Activated B cell treated with CpG ODN at 0.5 μM for 24 hours (primary cell): ENCODE data around the gene TEX55. TPM values are rescaled to one million over a fixed set of nuclear protein-coding genes. Genes with fewer than 3 reads are reported as not detected.

ENCODE experiments used
- ATAC-seq: fragments of 200-7000 bp; cut with Tn5 transposase; one replicate; pipeline ENCODE4 v1.10.0; 2021; ENCODE audit warnings: low read depth, mild to moderate bottlenecking, moderate library complexity
- CTCF ChIA-PET: fragments of 350-600 bp; sonication (Branson Sonifier 250); formaldehyde crosslinking; loops from one replicate; lab custom pipeline; 2021; ENCODE audit warnings: antibody characterized with exemption; lab: Charles Lee
- POLR2A ChIA-PET: fragments of 350-600 bp; sonication (Branson Sonifier 250); formaldehyde crosslinking; loops from one replicate; lab custom pipeline; 2021; ENCODE audit warnings: antibody characterized with exemption; lab: Charles Lee
- DNase-seq: peaks from one replicate; pipeline ENCODE4 v3.0.0; 2022
- H3K27ac Mint-ChIP-seq: one replicate; pipeline ENCODE4 v1.8.0; 2020; ENCODE audit warnings: mixed read lengths
- H3K27me3 Mint-ChIP-seq: one replicate; pipeline ENCODE4 v1.8.0; 2021; ENCODE audit warnings: mixed read lengths
- H3K36me3 Mint-ChIP-seq: one replicate; pipeline ENCODE4 v1.8.0; 2021; ENCODE audit warnings: low read depth, mixed read lengths
- H3K4me1 Mint-ChIP-seq: one replicate; pipeline ENCODE4 v1.8.0; 2021; ENCODE audit warnings: mixed read lengths
- H3K4me3 Mint-ChIP-seq: one replicate; pipeline ENCODE4 v1.8.0; 2020; ENCODE audit warnings: mild to moderate bottlenecking, mixed read lengths
- H3K9me3 Mint-ChIP-seq: one replicate; pipeline ENCODE4 v1.8.0; 2020; ENCODE audit warnings: mixed read lengths
- intact Hi-C: fragments of 100-400 bp; cut with micrococcal nuclease; formaldehyde crosslinking; loops from one replicate; pipeline ENCODE4 v1.15.1; 2024
- total RNA-seq: library from RNA; stranded (reverse); gene quantifications from 2 replicates; pipeline ENCODE4 v1.2.3, GENCODE V29; 2022
- TF ChIP-seq, protein P1 (sequence below): fragments of 200-600 bp; IDR thresholded peaks from one replicate; pipeline ENCODE4 v1.8.0; 2022; ENCODE audit warnings: antibody characterized with exemption, mild to moderate bottlenecking

The TEX55 gene
- total RNA-seq, 1 donor from 2014 or later, result not detected

DNA sequence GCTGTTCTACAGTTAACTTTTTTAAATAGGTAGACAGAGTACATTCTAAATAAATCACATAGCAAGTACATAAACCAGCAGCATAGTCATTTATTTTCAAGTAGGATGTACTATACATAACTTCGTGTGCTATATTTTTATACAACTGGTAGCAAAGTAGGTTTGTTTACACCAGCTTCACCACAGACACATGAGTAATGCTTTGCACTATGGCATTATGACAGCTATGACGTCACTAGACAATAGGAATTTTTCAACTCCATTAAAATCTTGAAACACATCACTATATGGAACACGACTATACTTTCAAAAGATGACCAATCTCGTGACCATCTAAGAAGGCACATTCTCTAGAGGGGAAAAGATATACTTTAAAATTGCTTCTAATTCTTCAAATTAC, 3.5 kb downstream of the TEX55 start:
- Mint-ChIP-seq H3K4me3 (no peak overlapping the region), H3K4me1 (no peaks in the 10 kb centered on the region), H3K27ac (no peak overlapping the region), H3K36me3 (no peaks in the 10 kb centered on the region), H3K27me3 (peaks cover 4% of the 10 kb centered on the region), H3K9me3 (peaks cover 14% of the 10 kb centered on the region)
- ATAC-seq (no peak), DNase-seq (no peak)
- TF ChIP-seq, protein P1, sequence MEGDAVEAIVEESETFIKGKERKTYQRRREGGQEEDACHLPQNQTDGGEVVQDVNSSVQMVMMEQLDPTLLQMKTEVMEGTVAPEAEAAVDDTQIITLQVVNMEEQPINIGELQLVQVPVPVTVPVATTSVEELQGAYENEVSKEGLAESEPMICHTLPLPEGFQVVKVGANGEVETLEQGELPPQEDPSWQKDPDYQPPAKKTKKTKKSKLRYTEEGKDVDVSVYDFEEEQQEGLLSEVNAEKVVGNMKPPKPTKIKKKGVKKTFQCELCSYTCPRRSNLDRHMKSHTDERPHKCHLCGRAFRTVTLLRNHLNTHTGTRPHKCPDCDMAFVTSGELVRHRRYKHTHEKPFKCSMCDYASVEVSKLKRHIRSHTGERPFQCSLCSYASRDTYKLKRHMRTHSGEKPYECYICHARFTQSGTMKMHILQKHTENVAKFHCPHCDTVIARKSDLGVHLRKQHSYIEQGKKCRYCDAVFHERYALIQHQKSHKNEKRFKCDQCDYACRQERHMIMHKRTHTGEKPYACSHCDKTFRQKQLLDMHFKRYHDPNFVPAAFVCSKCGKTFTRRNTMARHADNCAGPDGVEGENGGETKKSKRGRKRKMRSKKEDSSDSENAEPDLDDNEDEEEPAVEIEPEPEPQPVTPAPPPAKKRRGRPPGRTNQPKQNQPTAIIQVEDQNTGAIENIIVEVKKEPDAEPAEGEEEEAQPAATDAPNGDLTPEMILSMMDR, result no peak
- POLR2A ChIA-PET, result no interaction called here
- intact Hi-C loops, result no loop called here
- CTCF ChIA-PET, result interaction anchor here (1.1 kb wide), 1 partner anchor 531 kb away, joined by 3 read pairs; no protein-coding TSS in a partner anchor

DNA sequence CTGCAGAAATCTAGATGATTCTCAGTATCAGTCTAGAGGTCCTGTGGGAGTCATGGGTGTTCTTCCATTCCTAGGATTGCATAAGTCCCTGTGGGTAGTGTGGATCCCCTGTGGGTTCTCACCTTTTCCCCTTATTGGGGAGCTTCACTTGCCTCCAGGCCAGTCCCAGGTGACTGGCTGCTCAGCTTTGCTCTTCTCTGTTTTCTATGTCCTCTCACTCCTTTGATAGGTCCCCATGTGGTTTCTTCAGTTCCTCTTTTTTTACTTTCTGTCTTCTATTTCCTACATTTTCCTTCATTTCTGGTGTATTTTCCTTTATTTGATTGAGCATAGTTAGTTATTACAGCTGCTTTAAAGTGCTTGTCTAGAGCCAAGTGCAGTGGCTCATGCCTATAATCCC, 10.9 kb downstream of the TEX55 start:
- Mint-ChIP-seq H3K9me3 (peaks cover 18% of the 10 kb centered on the region), H3K27ac (no peak overlapping the region), H3K36me3 (no peaks in the 10 kb centered on the region), H3K4me1 (no peaks in the 10 kb centered on the region), H3K27me3 (peaks cover 13% of the 10 kb centered on the region), H3K4me3 (no peak overlapping the region)
- TF ChIP-seq, protein P1, result no peak
- DNase-seq (no peak), ATAC-seq (no peak)
- intact Hi-C loops, result no loop called here
- ChIA-PET POLR2A (no interaction called here), CTCF (no interaction called here)

DNA sequence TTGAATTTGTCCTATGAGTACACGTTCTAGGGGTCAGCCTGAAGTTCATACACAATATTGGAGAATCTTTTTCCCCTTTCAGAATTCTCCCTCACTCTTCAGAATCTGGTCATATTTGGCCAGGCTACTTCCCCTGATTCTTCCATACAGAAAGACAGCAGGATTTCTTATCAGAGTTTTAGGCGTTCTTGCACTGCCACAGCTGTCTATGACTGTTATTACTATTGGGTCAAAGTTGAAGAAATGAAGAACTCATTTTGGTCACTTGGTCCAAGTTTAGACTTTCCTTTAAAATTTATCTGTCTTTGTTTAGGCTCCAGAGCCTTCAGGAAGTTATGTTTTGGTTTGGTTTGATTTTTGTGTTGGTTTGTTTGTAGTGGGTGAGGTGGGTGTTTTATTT, 12.0 kb downstream of the TEX55 start:
- H3K4me1 Mint-ChIP-seq, result no peaks in the 10 kb centered on the region
- ChIA-PET POLR2A (no interaction called here), CTCF (no interaction called here)
- peaks cover 17% of the 10 kb centered on the region for H3K27me3 Mint-ChIP-seq
- intact Hi-C loops, result no loop called here
- peaks cover 16% of the 10 kb centered on the region for H3K9me3 Mint-ChIP-seq
- ATAC-seq (no peak), DNase-seq (no peak)
- no peak overlapping the region for H3K27ac Mint-ChIP-seq
- TF ChIP-seq, protein P1, result no peak
- no peaks in the 10 kb centered on the region for H3K36me3 Mint-ChIP-seq
- H3K4me3 Mint-ChIP-seq, result no peak overlapping the region

DNA sequence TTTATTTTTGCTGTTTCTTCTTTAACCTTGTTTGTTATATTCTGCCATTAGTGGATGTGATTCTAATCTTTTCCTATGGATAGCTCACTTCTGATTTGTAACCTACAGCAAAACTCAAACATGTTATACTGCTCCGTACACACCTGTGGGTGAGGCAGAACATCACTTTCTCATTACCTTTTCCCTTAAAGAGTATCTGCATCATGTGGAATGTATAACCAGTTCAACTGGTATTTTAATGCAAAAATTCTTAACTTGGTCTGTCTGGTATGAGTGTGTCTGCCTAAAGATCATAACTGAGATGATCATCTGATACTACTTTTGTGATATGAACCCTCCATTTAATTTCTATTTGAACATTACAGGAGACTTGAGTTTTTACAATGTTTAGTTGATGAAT, 14.4 kb downstream of the TEX55 start:
- no peak for DNase-seq
- TF ChIP-seq, protein P1, result no peak
- Mint-ChIP-seq H3K27ac (no peak overlapping the region), H3K36me3 (no peaks in the 10 kb centered on the region), H3K4me3 (no peak overlapping the region), H3K27me3 (peaks cover 16% of the 10 kb centered on the region), H3K9me3 (peaks cover 5% of the 10 kb centered on the region), H3K4me1 (no peaks in the 10 kb centered on the region)
- intact Hi-C loops, result no loop called here
- CTCF ChIA-PET, result no interaction called here
- no peak for ATAC-seq
- POLR2A ChIA-PET, result no interaction called here

DNA sequence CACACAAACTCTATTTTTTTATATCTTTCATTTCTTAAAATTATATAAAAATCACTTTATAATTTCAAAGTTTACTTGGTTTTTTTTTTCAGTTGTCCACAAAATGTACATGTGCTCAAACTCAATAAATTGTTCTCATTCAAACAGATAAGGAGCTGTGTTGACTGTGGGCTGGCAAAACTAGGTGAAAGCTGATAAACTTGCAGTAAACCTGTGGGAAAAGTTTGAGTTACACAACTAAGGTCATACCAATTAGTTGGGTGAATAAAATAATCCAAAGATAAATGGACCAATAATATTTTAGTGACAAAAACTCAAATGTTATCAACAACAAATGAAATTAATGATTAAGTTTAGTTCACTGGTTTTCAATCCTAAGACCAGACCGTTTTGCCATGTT, 14.8 kb downstream of the TEX55 start:
- ATAC-seq, result no peak
- H3K4me1 Mint-ChIP-seq, result no peaks in the 10 kb centered on the region
- no peak overlapping the region for H3K4me3 Mint-ChIP-seq
- DNase-seq, result no peak
- CTCF ChIA-PET, result no interaction called here
- POLR2A ChIA-PET, result no interaction called here
- peaks cover 20% of the 10 kb centered on the region for H3K27me3 Mint-ChIP-seq
- H3K27ac Mint-ChIP-seq, result no peak overlapping the region
- no peaks in the 10 kb centered on the region for H3K36me3 Mint-ChIP-seq
- TF ChIP-seq, protein P1, result no peak
- H3K9me3 Mint-ChIP-seq, result peaks cover 5% of the 10 kb centered on the region
- intact Hi-C loops, result no loop called here
